ENCODE data around the gene SMYD3. TPM values are rescaled to one million over a fixed set of nuclear protein-coding genes. Genes with fewer than 3 reads are reported as not detected.

The SMYD3 gene
- total and polyA plus RNA-seq, 9 of the 15 experiments (the other 6 are each of a cell fraction or from before 2014, with no cell fraction given), result 128 to 440 (median 197) TPM

DNA sequence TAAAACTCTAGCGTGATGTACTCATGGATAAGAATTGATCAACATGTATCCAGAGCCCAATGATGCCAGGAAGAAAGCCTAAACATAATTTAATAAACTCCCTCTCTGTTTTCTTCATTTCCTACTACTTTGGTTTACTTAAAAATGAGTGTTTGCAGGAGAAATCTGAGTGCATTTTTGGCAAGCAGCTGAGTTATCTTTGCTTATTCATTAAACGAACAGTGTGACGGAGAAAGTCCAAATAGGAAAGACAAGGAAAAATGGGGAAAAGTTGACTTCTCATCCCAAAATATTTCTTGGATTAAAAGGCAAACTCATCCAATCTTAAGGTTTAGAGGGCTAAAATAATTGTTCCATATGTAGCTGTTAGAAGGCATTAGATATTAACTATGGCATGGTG is 496.7 kb downstream of the SMYD3 start:
- in situ Hi-C loops (cut with MboI), result loop anchor here (25.0 kb wide), 1 partner anchor 277 kb away; no protein-coding TSS in a partner anchor

More for the DNA sequence above, 496.7 kb downstream of the SMYD3 start:
- ChIA-PET POLR2A (no interaction called here), CTCF (ENCODE audit: low intra/inter-chr PET ratio) (interaction anchor here (0.7 kb wide), 1 partner anchor 192 kb away, joined by 3 read pairs; no protein-coding TSS in a partner anchor)
- WGBS (ENCODE audit: insufficient coverage, low coverage, missing lambda C conversion rate), result 80% methylated on average over 3 of the region's 3 CpGs
- Histone ChIP-seq H3K4me1 (replicated peaks in 1 of 2; ENCODE audit: control insufficient read depth in 2 of 2, insufficient read depth in 2 of 2, low read length in 2 of 2) (no peaks in the 10 kb centered on the region; a peak in 2 of 5 replicates), H3K27me3 (ENCODE audit: control insufficient read depth in 2 of 2, insufficient read depth in 2 of 2, low read length in 2 of 2) (no peaks in the 10 kb centered on the region), H3K9me1 (ENCODE audit: control insufficient read depth, insufficient read depth, low read length) (no peaks in the 10 kb centered on the region), H3K4me3 (no peak overlapping the region), H3K36me3 (ENCODE audit: control insufficient read depth, insufficient read depth, low read length) (no peaks in the 10 kb centered on the region), H2AFZ (ENCODE audit: low read depth, low read length) (no peak overlapping the region), H3K9ac (ENCODE audit: insufficient read depth in 1 of 2, low read depth in 2 of 2, low read length in 2 of 2) (no peak overlapping the region), H3K79me2 (ENCODE audit: control insufficient read depth, insufficient read depth, low read length) (no peaks in the 10 kb centered on the region; the same call in 2 of the 3 replicates), H4K20me1 (replicated peaks; ENCODE audit: control insufficient read depth, insufficient read depth, low read length) (no peaks in the 10 kb centered on the region), H3K4me2 (ENCODE audit: insufficient read depth, low read length) (no peak overlapping the region), H3K27ac (ENCODE audit: extremely low read depth, low read depth, low read length) (no peak overlapping the region), H3K9me3 (replicated peaks; ENCODE audit: control insufficient read depth, insufficient read depth, low read depth, low read length) (no peaks in the 10 kb centered on the region)
- DNase-seq (ENCODE audit: extremely low read depth in 1 of 4, low spot score in 3 of 4), result no peak
- FAIRE-seq, result no peak
- no peak for ATAC-seq
- TF ChIP-seq SRSF9 (IDR thresholded peaks at IDR 0.05; ENCODE audit: borderline replicate concordance, low read depth, low read length) (no peak), EGR1 (conservative IDR thresholded peaks at IDR 0.05) (no peak), ZNF277 (CRISPR knock-in tag; IDR thresholded peaks at IDR 0.05; ENCODE audit: borderline replicate concordance) (no peak), ZNF75A (CRISPR knock-in tag; IDR thresholded peaks at IDR 0.05) (no peak), TBP (optimal IDR thresholded peaks at IDR 0.05; ENCODE audit: low read depth, low read length) (no peak), MCM5 (IDR thresholded peaks at IDR 0.05; ENCODE audit: low read depth) (no peak)
- TF ChIP-seq, protein P1, sequence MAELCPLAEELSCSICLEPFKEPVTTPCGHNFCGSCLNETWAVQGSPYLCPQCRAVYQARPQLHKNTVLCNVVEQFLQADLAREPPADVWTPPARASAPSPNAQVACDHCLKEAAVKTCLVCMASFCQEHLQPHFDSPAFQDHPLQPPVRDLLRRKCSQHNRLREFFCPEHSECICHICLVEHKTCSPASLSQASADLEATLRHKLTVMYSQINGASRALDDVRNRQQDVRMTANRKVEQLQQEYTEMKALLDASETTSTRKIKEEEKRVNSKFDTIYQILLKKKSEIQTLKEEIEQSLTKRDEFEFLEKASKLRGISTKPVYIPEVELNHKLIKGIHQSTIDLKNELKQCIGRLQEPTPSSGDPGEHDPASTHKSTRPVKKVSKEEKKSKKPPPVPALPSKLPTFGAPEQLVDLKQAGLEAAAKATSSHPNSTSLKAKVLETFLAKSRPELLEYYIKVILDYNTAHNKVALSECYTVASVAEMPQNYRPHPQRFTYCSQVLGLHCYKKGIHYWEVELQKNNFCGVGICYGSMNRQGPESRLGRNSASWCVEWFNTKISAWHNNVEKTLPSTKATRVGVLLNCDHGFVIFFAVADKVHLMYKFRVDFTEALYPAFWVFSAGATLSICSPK (IDR thresholded peaks at IDR 0.05; ENCODE audit: borderline replicate concordance), result no peak
- BruUV-seq (replicated peaks), result no TSS peak
- intact Hi-C loops (cut with micrococcal nuclease), result loop anchor here (5.0 to 10.0 kb wide), 2 partner anchors 217 to 744 kb away; no protein-coding TSS in a partner anchor

Data from K562 (cell line).